GM19023 (cell line): ENCODE data around the gene THEM4.
"Not testable (repeated sequence)": the region's sequence is repeated elsewhere in the genome, so short reads cannot be mapped to it uniquely, and the experiment has no call there.

Experiments used
- ATAC-seq: cut with Tn5 transposase; IDR thresholded peaks from one replicate; pipeline ENCODE4 v1.9.1; 2021; ENCODE audit warnings: mild to moderate bottlenecking, moderate library complexity; ENCODE audit not compliant: unreplicated experiment

The THEM4 gene

GRCh38 chr1:151935154-151935553, 25.8 kb upstream of the THEM4 start:
- ATAC-seq, result no peak

- no peak for ATAC-seq
Observed at GRCh38 chr1:151934048-151934493, 24.8 kb upstream of the THEM4 start.

GRCh38 chr1:151924691-151925587, 15.6 kb upstream of the THEM4 start:
- ATAC-seq, result no peak

GRCh38 chr1:151923422-151923821, 14.1 kb upstream of the THEM4 start:
- no peak for ATAC-seq

- ATAC-seq, result no peak
Observed at GRCh38 chr1:151920149-151920548, 10.8 kb upstream of the THEM4 start.

GRCh38 chr1:151918819-151919610, 9.7 kb upstream of the THEM4 start:
- ATAC-seq, result no peak

- no peak for ATAC-seq
Observed at GRCh38 chr1:151918156-151918555, 8.8 kb upstream of the THEM4 start.

- ATAC-seq, result no peak
Observed at GRCh38 chr1:151916726-151917370, 7.5 kb upstream of the THEM4 start.

- ATAC-seq, result no peak
Observed at GRCh38 chr1:151915061-151915686, 5.9 kb upstream of the THEM4 start.

- ATAC-seq, result no peak
Observed at GRCh38 chr1:151914076-151914475, 4.8 kb upstream of the THEM4 start.

- ATAC-seq, result no peak
Observed at GRCh38 chr1:151912973-151913372, 3.7 kb upstream of the THEM4 start.

GRCh38 chr1:151908228-151908691, 1.1 kb downstream of the THEM4 start:
- no peak for ATAC-seq

- no peak for ATAC-seq
Observed at GRCh38 chr1:151907363-151908139, 1.8 kb downstream of the THEM4 start.

GRCh38 chr1:151906324-151906645, 3.0 kb downstream of the THEM4 start:
- ATAC-seq, result not testable (repeated sequence)

GRCh38 chr1:151905443-151906323, 3.6 kb downstream of the THEM4 start:
- ATAC-seq, result not testable (repeated sequence)

GRCh38 chr1:151905070-151905442, 4.3 kb downstream of the THEM4 start:
- no peak for ATAC-seq

GRCh38 chr1:151902858-151903257, 6.5 kb downstream of the THEM4 start:
- ATAC-seq, result no peak

- ATAC-seq, result not testable (repeated sequence)
Observed at GRCh38 chr1:151900804-151901203, 8.5 kb downstream of the THEM4 start.

- ATAC-seq, result no peak
Observed at GRCh38 chr1:151898519-151898991, 10.8 kb downstream of the THEM4 start.
